ENCODE data around the gene TFPI.

GRCh38 chr2:187549193-187549592 lies 5.0 kb downstream of the TFPI start:
- no peak for TF ChIP-seq EZH2 (IDR thresholded peaks at IDR 0.05; ENCODE audit: borderline replicate concordance, control insufficient read depth, low read depth, low read length)
- no peak for TF ChIP-seq CTCF (IDR thresholded peaks at IDR 0.05 in 2 of 3, conservative IDR thresholded peaks at IDR 0.05 in 1 of 3; ENCODE audit: control insufficient read depth in 2 of 3, extremely low read depth in 1 of 3, insufficient read depth in 1 of 3, low read depth in 3 of 3, low read length in 3 of 3)
- no peak for TF ChIP-seq MYC (IDR thresholded peaks at IDR 0.05; ENCODE audit: insufficient read depth, insufficient read length, insufficient replicate concordance, low read length, severe bottlenecking)
- TF ChIP-seq BHLHE40 (IDR thresholded peaks at IDR 0.05; ENCODE audit: borderline replicate concordance in 1 of 2, low read depth in 2 of 2, low read length in 1 of 2), result no peak
- TF ChIP-seq ASH2L (IDR thresholded peaks at IDR 0.05; ENCODE audit: borderline replicate concordance, low read depth), result no peak
- TF ChIP-seq PRDM15 (CRISPR knock-in tag; IDR thresholded peaks at IDR 0.05), result no peak
- TF ChIP-seq USF1 (IDR thresholded peaks at IDR 0.05; ENCODE audit: borderline replicate concordance, extremely low read length, insufficient read depth, low read depth, low read length), result no peak
- TF ChIP-seq REST (IDR thresholded peaks at IDR 0.05; ENCODE audit: low read depth, low read length), result no peak
- no peak for TF ChIP-seq POLR2A (IDR thresholded peaks at IDR 0.05; ENCODE audit: low read depth, low read length)

All from GM12878 (cell line).